Trophoblast cell (in vitro differentiated cells and primary cell): Measurements from ENCODE around the gene DDI2.

Experiments
- DNase-seq, 2 donors: peaks; one replicate each; pipeline ENCODE4 v3.0.0-alpha.2; 2016
- H2AFZ ChIP-seq: 2 replicates; pipeline ENCODE4 v1.6.1; 2013; ENCODE audit warnings: low read length, moderate library complexity, mild to moderate bottlenecking; ENCODE audit not compliant: insufficient read depth, poor library complexity
- H2AK5ac ChIP-seq: 2 replicates; pipeline ENCODE4 v1.6.1; 2013; ENCODE audit warnings: mild to moderate bottlenecking, low read length
- H2BK120ac ChIP-seq: 2 replicates; pipeline ENCODE4 v1.6.1; 2013; ENCODE audit warnings: low read length, mild to moderate bottlenecking, moderate library complexity; ENCODE audit not compliant: insufficient read depth, poor library complexity
- H2BK12ac ChIP-seq: 2 replicates; pipeline ENCODE4 v1.6.1; 2013; ENCODE audit warnings: mild to moderate bottlenecking, low read length, moderate library complexity
- H2BK5ac ChIP-seq: 2 replicates; pipeline ENCODE4 v1.6.1; 2013; ENCODE audit warnings: low read length, low read depth, moderate library complexity, mild to moderate bottlenecking; ENCODE audit not compliant: poor library complexity
- H3K14ac ChIP-seq: 2 replicates; pipeline ENCODE4 v1.6.1; 2013; ENCODE audit warnings: mild to moderate bottlenecking, low read length
- H3K18ac ChIP-seq: 2 replicates; pipeline ENCODE4 v1.6.1; 2013; ENCODE audit warnings: mild to moderate bottlenecking, low read length
- H3K23ac ChIP-seq: 2 replicates; pipeline ENCODE4 v1.6.1; 2013; ENCODE audit warnings: low read length
- H3K27ac ChIP-seq: 2 replicates; pipeline ENCODE4 v1.5.1; 2013; ENCODE audit warnings: low read depth, mild to moderate bottlenecking, inconsistent platforms, low read length, moderate library complexity
- H3K27me3 ChIP-seq: 2 replicates; pipeline ENCODE4 v1.6.1; 2013; ENCODE audit warnings: inconsistent platforms, mild to moderate bottlenecking, low read length, moderate library complexity; ENCODE audit not compliant: insufficient read depth
- H3K36me3 ChIP-seq, 2 experiments: 1 replicate in 1 of 2; 2 replicates in 1 of 2; pipeline ENCODE4 v1.6.1; 2013; ENCODE audit warnings: low read length in 2 of 2, mild to moderate bottlenecking in 2 of 2, moderate library complexity in 1 of 2; ENCODE audit not compliant: insufficient read depth in 2 of 2, control insufficient read depth in 1 of 2
- H3K4ac ChIP-seq: 2 replicates; pipeline ENCODE4 v1.6.1; 2013; ENCODE audit warnings: low read depth, mild to moderate bottlenecking, low read length, moderate library complexity
- H3K4me1 ChIP-seq, 2 experiments: 1 replicate in 1 of 2; 2 replicates in 1 of 2; pipeline ENCODE4 v1.6.1; 2013; ENCODE audit warnings: low read length in 2 of 2, mild to moderate bottlenecking in 2 of 2, moderate library complexity in 1 of 2; ENCODE audit not compliant: insufficient read depth in 2 of 2, control insufficient read depth in 1 of 2
- H3K4me2 ChIP-seq: 2 replicates; pipeline ENCODE4 v1.6.1; 2013; ENCODE audit warnings: inconsistent platforms, mild to moderate bottlenecking, low read length, moderate library complexity
- H3K4me3 ChIP-seq: 2 replicates; pipeline ENCODE4 v1.5.1; 2013; ENCODE audit warnings: mild to moderate bottlenecking, low read depth, low read length, inconsistent platforms
- H3K79me1 ChIP-seq: one replicate; pipeline ENCODE4 v1.6.1; 2013; ENCODE audit warnings: low read length
- H3K79me2 ChIP-seq: 2 replicates; pipeline ENCODE4 v1.6.1; 2013; ENCODE audit warnings: low read length, mild to moderate bottlenecking; ENCODE audit not compliant: control insufficient read depth, insufficient read depth, poor library complexity
- H3K9ac ChIP-seq: 2 replicates; pipeline ENCODE4 v1.6.1; 2013; ENCODE audit warnings: mild to moderate bottlenecking, low read length
- H3K9me3 ChIP-seq: 2 replicates; pipeline ENCODE4 v1.6.1; 2013; ENCODE audit warnings: low read depth, mild to moderate bottlenecking, control low read depth, inconsistent platforms, low read length; ENCODE audit not compliant: insufficient read depth
- H4K12ac ChIP-seq: 2 replicates; pipeline ENCODE4 v1.6.1; 2013; ENCODE audit warnings: low read depth, mild to moderate bottlenecking, low read length, moderate library complexity
- H4K8ac ChIP-seq: 2 replicates; pipeline ENCODE4 v1.6.1; 2013; ENCODE audit warnings: low read depth, mild to moderate bottlenecking, low read length, moderate library complexity
- H4K91ac ChIP-seq: one replicate; pipeline ENCODE4 v1.6.1; 2013; ENCODE audit warnings: low read depth, mild to moderate bottlenecking, low read length, moderate library complexity
- WGBS: extraction: QIAGEN DNeasy Blood & Tissue Kit; methylation state at CpG from one replicate; pipeline ENCODE4 v1.1.7; 2013; ENCODE audit warnings: missing lambda C conversion rate; ENCODE audit not compliant: insufficient read length, insufficient coverage; ENCODE audit errors: extremely low coverage; 5-methylcytosine and 5-hydroxymethylcytosine counted together

Gene DDI2

DNA sequence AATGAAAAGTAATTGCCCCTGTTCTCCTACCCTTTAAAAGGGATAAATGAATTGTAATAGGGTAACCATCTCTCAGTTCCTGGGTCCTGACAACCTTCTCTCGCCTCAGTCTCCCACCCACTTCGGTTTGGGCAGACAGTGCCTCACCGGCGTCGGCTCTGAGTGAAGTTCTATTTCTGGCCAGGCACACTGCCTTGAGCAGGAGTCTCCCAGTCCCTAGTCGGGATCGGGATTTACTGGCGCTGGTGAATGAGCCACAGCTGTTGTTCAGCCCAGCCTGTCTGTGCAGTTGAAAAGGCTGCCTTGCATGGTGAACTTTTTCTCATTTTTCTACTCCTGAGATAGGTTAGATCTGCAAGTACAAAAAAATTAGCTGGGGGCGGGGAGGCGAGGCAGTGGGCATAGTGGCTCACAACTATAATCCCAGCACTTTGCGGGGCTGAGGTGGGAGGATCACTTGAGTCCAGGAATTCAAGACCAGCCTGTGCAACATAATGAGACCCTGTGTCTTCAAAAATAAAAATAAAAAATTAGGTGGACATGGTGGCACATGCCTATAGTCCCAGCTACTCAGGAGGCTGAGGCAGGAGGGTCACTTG, 74.3 kb downstream of the DDI2 start:
- Histone ChIP-seq H3K79me1 (no peaks in the 10 kb centered on the region), H3K4me2 (no peak overlapping the region), H3K36me3 (peaks cover 4 to 10% of the 10 kb centered on the region in 2 experiments), H3K9me3 (no peaks in the 10 kb centered on the region), H2BK120ac (no peak overlapping the region), H2BK5ac (no peak overlapping the region), H3K9ac (no peak overlapping the region), H3K27me3 (no peaks in the 10 kb centered on the region), H4K91ac (no peak overlapping the region), H3K23ac (no peak overlapping the region), H3K18ac (peak overlapping the region; percentile 61), H3K14ac (no peak overlapping the region), H3K79me2 (peaks cover 10% of the 10 kb centered on the region), H3K27ac (no peak overlapping the region), H4K12ac (peak overlapping the region; percentile 78), H2AFZ (no peak overlapping the region), H3K4me1 (peaks cover 0 to 2% of the 10 kb centered on the region in 2 experiments), H3K4ac (peak overlapping the region; percentile 76), H2AK5ac (no peak overlapping the region), H2BK12ac (no peak overlapping the region), H4K8ac (no peak overlapping the region), H3K4me3 (no peak overlapping the region)
- WGBS, result no CpG with 5 or more reads among the region's 11 CpGs
- no peak for DNase-seq

DNA sequence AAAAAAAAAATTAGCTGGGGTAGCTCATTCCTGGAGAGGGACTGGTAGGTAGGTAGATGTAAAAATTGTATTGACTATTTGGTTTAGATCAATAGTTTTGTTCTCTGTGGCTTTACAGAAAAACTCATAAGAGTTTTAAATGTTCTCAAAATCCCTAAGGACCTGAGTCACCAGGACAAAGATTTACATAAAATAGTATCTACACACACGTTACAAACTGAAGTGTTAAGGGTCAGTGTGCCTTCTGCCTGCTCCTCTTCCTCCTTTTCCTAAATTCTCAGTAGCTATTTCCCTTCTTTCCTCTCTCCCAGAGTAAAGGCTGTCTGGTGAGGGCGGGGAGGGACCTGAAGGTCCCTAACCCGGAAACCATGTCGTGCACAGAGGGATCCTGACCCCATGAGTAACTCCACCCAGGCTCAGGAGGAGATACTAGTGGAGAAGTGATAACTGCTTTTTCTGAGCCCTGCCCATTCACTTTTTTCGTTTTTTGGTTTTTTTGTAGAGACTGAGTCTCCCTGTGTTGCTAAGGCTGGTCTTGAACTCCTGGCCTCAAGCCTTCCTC, 74.9 kb downstream of the DDI2 start:
- H3K18ac ChIP-seq, result no peak overlapping the region
- no peak overlapping the region for H4K91ac ChIP-seq
- peaks cover 10% of the 10 kb centered on the region for H3K79me2 ChIP-seq
- no peak overlapping the region for H3K4me3 ChIP-seq
- H3K4ac ChIP-seq, result no peak overlapping the region
- H3K23ac ChIP-seq, result no peak overlapping the region
- WGBS, result no CpG with 5 or more reads among the region's 5 CpGs
- no peak overlapping the region for H3K14ac ChIP-seq
- H3K36me3 ChIP-seq, result peaks cover 7 to 10% of the 10 kb centered on the region in 2 experiments
- DNase-seq, result no peak
- no peak overlapping the region for H3K9ac ChIP-seq
- H3K4me2 ChIP-seq, result no peak overlapping the region
- no peaks in the 10 kb centered on the region for H3K9me3 ChIP-seq
- H2BK12ac ChIP-seq, result no peak overlapping the region
- H2AFZ ChIP-seq, result no peak overlapping the region
- no peak overlapping the region for H2BK120ac ChIP-seq
- no peak overlapping the region for H3K27ac ChIP-seq
- no peaks in the 10 kb centered on the region for H3K27me3 ChIP-seq
- H3K79me1 ChIP-seq, result no peaks in the 10 kb centered on the region
- H4K8ac ChIP-seq, result no peak overlapping the region
- no peak overlapping the region for H2BK5ac ChIP-seq
- peaks cover 0 to 2% of the 10 kb centered on the region in 2 experiments for H3K4me1 ChIP-seq
- H4K12ac ChIP-seq, result no peak overlapping the region
- H2AK5ac ChIP-seq, result no peak overlapping the region

DNA sequence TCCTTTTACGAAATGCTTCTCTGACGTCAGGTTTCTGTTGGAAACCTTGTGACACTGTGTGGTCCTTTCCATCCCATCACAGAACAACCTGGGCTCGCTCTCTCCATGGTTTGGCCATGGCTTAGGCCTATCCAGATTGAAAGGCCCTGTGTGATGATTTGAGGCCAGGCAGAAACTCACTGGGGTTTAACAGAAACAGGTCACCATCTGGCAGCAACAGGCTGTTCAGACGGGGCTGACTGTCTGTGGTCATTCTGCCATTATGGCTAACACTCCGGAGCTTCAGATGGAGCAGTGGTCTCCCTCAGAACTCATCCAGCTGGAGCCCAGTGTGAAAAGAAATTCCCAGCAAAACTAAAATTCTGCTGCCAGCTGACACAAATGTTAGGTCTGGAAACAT, 76.1 kb downstream of the DDI2 start:
- Histone ChIP-seq H4K91ac (no peak overlapping the region), H3K4ac (peak overlapping the region; percentile 73), H2BK5ac (no peak overlapping the region), H3K23ac (no peak overlapping the region), H4K8ac (no peak overlapping the region), H3K27ac (no peak overlapping the region), H2AFZ (no peak overlapping the region), H3K9ac (no peak overlapping the region), H3K27me3 (no peaks in the 10 kb centered on the region), H3K4me2 (no peak overlapping the region), H2BK120ac (no peak overlapping the region), H2BK12ac (no peak overlapping the region), H3K18ac (peak overlapping the region; percentile 23), H3K4me1 (peaks cover 0 to 2% of the 10 kb centered on the region in 2 experiments), H3K79me1 (no peaks in the 10 kb centered on the region), H3K14ac (no peak overlapping the region), H2AK5ac (no peak overlapping the region), H4K12ac (no peak overlapping the region), H3K4me3 (no peak overlapping the region), H3K9me3 (no peaks in the 10 kb centered on the region), H3K79me2 (peaks cover 12% of the 10 kb centered on the region), H3K36me3 (peaks cover 7 to 10% of the 10 kb centered on the region in 2 experiments)
- no peak for DNase-seq
- no CpG with 5 or more reads among the region's 5 CpGs for WGBS

DNA sequence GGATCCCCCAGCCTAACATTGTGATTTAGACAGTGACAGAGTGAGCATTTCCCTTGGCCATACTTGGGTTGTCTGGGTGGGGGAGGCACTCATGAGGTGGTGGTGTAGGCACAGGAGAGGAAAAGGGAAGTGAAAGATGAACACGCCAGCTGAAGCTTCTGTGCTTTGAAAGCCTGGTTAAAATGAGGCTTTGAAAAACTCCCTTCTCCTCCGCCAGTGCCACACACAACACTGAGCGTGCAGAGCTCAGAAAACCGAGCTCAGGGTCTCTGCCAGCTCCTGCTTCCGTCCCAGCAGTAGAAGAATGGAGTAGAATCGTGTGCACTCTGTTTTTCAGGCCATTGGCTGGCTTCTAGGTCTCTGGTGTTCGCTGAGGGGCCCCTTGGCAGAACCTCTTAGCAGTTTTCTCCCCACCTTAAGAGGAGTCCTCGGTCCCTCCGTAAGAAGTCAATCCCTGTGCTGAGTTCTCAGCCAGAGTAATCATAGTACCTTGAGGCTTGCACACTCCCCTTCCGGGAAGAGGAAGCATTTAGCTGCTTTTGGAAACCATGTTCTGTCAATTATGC, 79.8 kb downstream of the DDI2 start:
- H2BK5ac ChIP-seq, result no peak overlapping the region
- no peak overlapping the region for H3K9ac ChIP-seq
- no peak for DNase-seq
- H2BK12ac ChIP-seq, result no peak overlapping the region
- H3K36me3 ChIP-seq, result peaks cover 6 to 9% of the 10 kb centered on the region in 2 experiments
- H3K27ac ChIP-seq, result no peak overlapping the region
- no peak overlapping the region for H3K18ac ChIP-seq
- H3K4me3 ChIP-seq, result no peak overlapping the region
- no peak overlapping the region for H3K4me2 ChIP-seq
- peaks cover 2% of the 10 kb centered on the region for H3K9me3 ChIP-seq
- no peak overlapping the region for H3K4ac ChIP-seq
- no peak overlapping the region for H4K8ac ChIP-seq
- no peak overlapping the region for H3K23ac ChIP-seq
- no peak overlapping the region for H2AFZ ChIP-seq
- no peak overlapping the region for H2BK120ac ChIP-seq
- H3K79me1 ChIP-seq, result no peaks in the 10 kb centered on the region
- no peak overlapping the region for H4K12ac ChIP-seq
- H3K79me2 ChIP-seq, result peaks cover 7% of the 10 kb centered on the region
- WGBS, result no CpG with 5 or more reads among the region's 10 CpGs
- H2AK5ac ChIP-seq, result no peak overlapping the region
- H4K91ac ChIP-seq, result no peak overlapping the region
- no peaks in the 10 kb centered on the region for H3K27me3 ChIP-seq
- H3K14ac ChIP-seq, result no peak overlapping the region
- no peaks in the 10 kb centered on the region for H3K4me1 ChIP-seq
